Melanocyte of skin (primary cell): ENCODE measurements around the gene RRP15. TPM values are rescaled to one million over a fixed set of nuclear protein-coding genes. Genes with fewer than 3 reads are reported as not detected.

Experiments used
- small RNA-seq, 2 donors: library from RNA; depleted of rRNA; stranded (forward); fragments of <200 nt; gene quantifications; one replicate each; pipeline ENCODE3, GENCODE V24; 2012
- total RNA-seq, 2 donors: library from RNA; depleted of rRNA; stranded (reverse); fragments of >200 nt; gene quantifications; 2 replicates each; pipeline ENCODE4 v1.2.3, GENCODE V29; 2012

Gene RRP15, protein sequence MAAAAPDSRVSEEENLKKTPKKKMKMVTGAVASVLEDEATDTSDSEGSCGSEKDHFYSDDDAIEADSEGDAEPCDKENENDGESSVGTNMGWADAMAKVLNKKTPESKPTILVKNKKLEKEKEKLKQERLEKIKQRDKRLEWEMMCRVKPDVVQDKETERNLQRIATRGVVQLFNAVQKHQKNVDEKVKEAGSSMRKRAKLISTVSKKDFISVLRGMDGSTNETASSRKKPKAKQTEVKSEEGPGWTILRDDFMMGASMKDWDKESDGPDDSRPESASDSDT
- total RNA-seq: 1 to 10 TPM; 4.5 to 6.7 TPM

DNA sequence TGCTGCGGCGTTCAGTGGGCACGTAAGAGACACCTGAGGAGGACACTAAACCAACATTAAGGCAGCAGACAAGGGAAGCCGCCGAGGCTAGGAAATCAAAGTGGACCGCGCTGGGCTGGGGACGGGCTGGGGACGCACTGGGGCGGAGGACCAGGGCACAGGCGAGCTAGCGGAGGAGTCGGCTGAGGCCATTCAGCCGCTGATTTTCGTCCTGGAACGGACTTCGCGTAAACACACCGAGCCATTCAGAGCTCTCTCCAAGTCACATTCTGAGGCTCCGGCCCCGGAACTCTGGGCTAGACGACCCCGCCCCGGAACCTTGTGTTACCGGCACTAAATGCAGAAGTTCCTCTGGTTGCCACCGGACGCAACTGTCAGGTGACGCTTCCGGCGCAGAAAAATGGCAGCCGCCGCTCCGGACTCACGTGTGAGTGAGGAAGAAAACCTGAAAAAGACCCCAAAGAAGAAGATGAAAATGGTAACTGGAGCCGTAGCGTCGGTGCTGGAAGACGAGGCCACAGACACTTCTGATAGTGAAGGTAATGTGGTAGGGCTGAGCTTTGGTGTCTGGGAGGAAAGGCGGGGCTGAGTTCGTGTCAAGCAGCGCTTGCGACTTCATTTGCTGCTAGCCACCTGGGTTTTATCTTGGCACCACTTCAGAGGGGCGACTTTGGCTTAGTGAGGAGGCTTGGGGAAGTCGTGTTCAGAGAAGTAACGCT, at the start of gene RRP15:
Gene RRP15, plus strand, starts transcription at position 377 of the 719 bp plus-strand sequence. Its CDS starts 24 bp downstream, at position 401.

DNA sequence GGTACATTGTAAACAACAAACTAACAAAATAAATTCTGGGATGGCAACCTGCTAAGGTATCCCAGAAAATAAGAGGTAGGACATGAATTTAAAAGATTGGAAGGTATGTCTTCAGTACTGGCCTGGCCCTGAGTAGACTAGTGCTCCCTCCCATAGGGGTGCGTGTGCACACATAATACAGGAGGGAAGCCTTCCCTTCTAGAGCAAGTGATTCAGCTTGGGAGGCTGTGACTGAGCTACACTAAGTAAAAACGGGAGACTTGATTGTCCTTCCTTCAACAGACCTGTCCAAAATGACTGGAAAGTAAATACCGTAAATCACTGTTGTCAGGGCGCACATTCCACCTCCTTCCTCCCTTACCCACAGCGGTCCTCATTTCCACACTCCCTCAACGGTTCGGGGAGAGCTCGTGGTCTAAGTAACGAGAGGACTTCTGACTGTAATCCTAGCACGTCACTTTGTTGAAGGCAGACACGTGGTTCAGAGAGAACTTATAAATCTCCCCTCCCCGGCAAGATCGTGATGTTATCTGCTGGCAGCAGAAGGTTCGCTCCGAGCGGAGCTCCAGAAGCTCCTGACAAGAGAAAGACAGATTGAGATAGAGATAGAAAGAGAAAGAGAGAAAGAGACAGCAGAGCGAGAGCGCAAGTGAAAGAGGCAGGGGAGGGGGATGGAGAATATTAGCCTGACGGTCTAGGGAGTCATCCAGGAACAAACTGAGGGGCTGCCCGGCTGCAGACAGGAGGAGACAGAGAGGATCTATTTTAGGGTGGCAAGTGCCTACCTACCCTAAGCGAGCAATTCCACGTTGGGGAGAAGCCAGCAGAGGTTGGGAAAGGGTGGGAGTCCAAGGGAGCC, 60.0 kb downstream of the RRP15 start, which contains the start of gene TGFB2:
Gene TGFB2, plus strand, starts transcription at position 523 of the 859 bp plus-strand sequence. CDS start 1,366 bp downstream, outside the sequence.

Small RNA genes within 50 kb of the gene (small RNA-seq; reads per million reads assigned to genes)
- 0 reads per million in 2 donors for gene AC096638.1

Other genes with a start within 250 kb of the RRP15 start
- gene TGFB2, start 60.0 kb downstream of the RRP15 start, total RNA-seq: 1 to 10 TPM; 1.7 to 5.5 TPM